ENCODE results near the gene MARS1.
"Not testable (repeated sequence)": the region's sequence is repeated elsewhere in the genome, so short reads cannot be mapped to it uniquely, and the experiment has no call there.

Gene MARS1

DNA sequence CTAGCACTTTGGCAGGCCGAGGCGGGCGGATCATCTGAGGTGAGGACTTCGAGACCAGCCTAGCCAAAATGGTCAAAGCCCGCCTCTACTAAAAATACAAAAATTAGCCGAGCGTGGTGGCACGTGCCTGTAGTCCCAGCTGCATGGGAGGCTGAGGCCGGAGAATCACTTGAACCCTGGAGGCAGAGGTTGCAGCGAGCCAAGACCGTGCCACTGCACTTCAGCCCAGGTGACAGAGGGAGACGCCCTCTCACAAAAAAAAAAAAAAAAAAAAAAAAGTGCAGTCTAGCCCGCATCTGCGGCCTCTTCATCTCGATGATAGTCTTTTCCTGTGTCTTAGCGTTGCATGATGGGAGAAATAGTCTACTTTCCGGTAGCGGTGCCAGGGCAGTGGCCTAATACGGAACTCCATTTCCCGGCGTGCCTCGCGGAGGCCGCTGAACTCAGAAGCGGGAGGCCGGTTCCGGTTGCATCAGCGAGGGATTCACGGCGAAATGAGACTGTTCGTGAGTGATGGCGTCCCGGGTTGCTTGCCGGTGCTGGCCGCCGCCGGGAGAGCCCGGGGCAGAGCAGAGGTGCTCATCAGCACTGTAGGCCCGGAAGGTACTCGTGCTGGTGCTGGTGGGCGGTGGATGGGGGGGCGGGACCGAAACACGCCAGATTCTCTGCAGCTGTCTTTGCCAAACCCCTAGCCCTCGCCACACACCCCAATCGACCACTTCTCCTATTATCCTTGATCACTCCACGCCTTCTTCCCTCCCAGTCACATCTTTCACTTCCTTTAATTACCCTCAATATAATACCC, at the start of gene MARS1:
MARS1 (plus strand) TSS at position 472 of the 805 bp plus-strand sequence; CDS start at position 495, 23 bp downstream.
- peak; percentile 95 for DNase-seq

- DNase-seq: no peak
Observed at GRCh38 chr12:57438400-57438799, 49.5 kb upstream of the MARS1 start.

DNA sequence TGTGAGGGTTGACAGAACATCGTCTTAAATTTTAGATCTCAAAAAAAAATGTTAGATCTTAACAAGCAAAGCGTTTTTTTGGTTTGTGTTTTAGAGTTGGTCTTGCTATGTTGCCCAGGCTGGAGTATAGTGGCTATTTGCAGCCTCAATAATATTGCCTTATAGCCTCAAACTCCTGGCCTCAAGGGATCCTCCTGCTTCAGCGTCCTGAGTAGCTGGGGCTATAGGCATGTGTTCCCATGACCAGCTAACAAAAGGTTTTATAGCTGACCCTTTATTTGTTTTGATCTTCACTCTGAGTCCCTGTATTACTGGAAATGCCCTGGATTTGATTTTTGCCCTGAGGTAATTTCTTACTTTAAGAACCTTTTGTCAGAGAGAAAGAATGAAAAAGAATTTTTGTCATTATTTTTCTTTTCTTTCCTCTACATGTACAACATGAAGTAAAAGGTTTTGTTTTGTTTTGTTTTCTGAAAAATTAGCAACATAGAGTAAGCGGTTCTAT, 48.1 kb upstream of the MARS1 start:
- no peak for DNase-seq

DNA sequence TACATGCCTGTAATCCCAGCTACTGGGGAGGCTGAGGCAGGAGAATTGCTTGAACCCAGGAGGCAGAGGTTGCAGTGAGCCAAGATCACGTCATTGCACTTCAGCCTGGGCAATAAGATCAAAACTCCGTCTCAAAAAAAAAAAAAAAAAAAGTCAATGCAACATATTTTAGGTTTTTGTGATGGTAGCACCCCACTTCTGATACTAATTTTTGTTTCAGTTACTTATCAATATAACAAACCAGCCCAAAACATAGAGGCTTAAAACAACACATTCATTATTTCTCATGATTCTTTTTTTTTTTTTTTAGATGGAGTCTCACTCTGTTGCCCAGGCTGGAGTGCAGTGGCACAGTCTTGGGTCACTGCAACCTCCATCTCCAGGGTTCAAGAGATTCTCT, 46.5 kb upstream of the MARS1 start:
- DNase-seq: not testable (repeated sequence)

GRCh38 chr12:57441846-57442427, 45.9 kb upstream of the MARS1 start:
- no peak for DNase-seq

DNA sequence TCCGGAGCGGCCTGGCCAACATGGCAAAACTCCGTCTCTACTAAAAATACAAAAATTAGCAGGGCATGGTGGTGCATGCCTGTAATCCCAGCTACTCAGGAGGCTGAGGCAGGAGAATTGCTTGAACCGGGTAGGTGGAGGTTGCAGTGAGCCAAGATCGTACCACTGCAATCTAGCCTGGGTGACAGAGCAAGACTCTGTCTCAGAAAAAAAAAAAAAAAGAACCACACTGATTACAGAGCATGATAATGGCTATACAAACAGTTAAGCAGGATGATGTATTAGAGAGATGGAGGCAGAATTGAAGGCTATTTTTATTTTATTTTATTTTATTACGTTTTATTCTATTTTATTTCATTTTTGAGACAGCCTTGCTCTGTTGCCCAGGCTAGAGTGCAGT, 43.5 kb upstream of the MARS1 start:
- DNase-seq: not testable (repeated sequence)

GRCh38 chr12:57444744-57445143, 43.1 kb upstream of the MARS1 start:
- DNase-seq: no peak

GRCh38 chr12:57446292-57446960, 41.4 kb upstream of the MARS1 start:
- no peak for DNase-seq

GRCh38 chr12:57448669-57449068, 39.2 kb upstream of the MARS1 start:
- no peak for DNase-seq

DNA sequence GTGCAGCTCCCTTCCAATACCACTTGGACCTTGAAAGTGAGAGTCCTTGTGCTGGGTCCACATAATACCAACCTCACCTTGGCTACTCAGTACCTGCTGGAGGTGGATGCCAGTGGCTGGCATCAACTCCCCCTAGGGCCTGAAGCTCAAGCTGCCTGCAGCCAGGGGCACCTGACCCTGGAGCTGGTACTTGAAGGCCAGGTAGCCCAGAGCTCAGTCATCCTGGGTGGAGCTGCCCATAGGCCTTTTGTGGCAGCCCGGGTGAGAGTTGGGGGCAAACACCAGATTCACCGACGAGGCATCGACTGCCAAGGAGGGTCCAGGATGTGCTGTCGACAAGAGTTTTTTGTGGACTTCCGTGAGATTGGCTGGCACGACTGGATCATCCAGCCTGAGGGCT, 38.5 kb upstream of the MARS1 start:
- DNase-seq: no peak

GRCh38 chr12:57450057-57450456, 37.8 kb upstream of the MARS1 start:
- DNase-seq: no peak

DNA sequence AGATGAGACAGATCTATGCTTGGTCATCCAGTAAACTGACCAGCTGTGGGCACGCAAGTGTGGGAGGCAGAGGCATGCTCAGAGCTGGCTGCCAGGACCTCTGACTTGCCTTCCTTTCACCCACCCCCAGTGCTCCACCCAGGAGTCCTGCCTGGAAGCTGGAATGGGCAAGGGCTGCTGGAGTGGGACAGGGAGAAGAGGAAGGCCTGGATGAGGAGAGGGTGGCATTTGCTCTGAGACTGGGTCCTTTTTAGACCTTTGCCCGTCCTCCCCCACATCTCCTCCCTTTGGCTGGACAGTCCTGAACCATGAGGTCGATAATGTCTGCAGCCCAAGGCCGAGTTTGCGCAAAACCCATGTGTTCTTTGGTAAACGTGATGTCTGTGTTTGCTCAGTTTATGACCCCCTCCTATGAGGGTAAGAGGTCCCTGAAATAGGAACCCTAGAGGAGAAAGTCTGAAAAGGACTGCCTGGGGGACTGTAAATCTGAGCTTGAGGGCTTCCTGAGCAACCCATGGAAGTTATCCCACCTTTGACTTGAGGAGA, 36.6 kb upstream of the MARS1 start:
- DNase-seq: no peak

DNA sequence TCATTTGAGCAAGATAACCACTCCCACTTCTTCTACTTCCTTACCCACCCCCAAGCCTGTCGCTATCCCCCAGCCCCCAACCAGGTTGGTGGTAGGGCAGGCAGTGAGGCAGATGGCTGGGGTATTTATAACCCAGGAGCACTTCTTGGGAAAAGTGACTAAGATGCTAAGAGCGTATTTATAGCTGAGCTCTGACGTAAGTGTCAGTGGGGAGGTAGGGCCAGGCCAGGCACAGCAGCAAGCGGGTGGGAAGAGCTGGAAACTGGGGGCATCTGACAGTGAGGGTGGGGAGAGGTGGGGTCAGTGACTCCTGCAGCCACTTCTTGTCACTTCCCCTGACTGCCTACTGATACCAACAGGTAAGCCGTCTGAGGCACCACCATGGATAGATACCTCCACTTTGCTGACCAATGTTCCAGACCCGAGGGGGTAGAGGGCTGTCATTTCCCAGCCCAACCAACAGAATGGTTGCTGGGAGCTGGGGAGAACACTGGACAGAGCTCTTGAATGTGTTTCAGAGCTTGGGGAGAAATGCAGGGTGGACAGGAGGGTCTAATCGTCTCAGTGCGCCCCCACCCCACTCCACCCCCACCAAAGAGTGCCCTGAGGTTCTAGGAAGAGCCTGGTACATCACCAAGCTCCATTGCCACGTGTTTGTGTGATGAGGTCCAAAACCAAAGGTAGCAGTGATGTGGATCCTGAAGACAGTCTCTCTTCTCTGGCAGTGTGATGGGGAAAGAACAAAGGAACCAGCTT, 35.5 kb upstream of the MARS1 start:
- no peak for DNase-seq

- DNase-seq: peak; percentile 17
Observed at GRCh38 chr12:57452937-57453509, 34.8 kb upstream of the MARS1 start.

GRCh38 chr12:57454213-57454565, 33.7 kb upstream of the MARS1 start:
- no peak for DNase-seq

GRCh38 chr12:57454566-57455373, 33.1 kb upstream of the MARS1 start, which contains the start of gene INHBE:
Gene INHBE, plus strand, starts transcription at chr12:57455307. Its CDS starts 230 bp downstream, at chr12:57455537.
- no peak for DNase-seq

DNA sequence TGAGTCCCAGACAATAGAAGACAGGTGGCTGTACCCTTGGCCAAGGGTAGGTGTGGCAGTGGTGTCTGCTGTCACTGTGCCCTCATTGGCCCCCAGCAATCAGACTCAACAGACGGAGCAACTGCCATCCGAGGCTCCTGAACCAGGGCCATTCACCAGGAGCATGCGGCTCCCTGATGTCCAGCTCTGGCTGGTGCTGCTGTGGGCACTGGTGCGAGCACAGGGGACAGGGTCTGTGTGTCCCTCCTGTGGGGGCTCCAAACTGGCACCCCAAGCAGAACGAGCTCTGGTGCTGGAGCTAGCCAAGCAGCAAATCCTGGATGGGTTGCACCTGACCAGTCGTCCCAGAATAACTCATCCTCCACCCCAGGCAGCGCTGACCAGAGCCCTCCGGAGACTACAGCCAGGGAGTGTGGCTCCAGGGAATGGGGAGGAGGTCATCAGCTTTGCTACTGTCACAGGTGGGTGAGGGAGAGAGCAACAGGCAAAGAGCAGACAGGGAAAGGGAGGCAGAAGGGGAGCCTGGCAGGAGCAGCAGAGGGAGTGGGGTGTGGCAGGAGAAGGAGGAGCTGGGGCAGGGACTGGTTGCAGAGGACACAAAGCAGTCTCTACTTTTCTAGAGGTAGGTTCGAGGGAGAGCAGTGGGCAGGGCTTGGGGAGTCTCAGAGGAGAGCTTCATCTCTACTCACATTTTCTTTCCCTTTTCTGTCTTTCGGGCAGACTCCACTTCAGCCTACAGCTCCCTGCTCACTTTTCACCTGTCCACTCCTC, 32.3 kb upstream of the MARS1 start:
- no peak for DNase-seq

DNA sequence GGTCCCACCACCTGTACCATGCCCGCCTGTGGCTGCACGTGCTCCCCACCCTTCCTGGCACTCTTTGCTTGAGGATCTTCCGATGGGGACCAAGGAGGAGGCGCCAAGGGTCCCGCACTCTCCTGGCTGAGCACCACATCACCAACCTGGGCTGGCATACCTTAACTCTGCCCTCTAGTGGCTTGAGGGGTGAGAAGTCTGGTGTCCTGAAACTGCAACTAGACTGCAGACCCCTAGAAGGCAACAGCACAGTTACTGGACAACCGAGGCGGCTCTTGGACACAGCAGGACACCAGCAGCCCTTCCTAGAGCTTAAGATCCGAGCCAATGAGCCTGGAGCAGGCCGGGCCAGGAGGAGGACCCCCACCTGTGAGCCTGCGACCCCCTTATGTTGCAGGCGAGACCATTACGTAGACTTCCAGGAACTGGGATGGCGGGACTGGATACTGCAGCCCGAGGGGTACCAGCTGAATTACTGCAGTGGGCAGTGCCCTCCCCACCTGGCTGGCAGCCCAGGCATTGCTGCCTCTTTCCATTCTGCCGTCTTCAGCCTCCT, 31.6 kb upstream of the MARS1 start:
- DNase-seq: peak; percentile 30

- DNase-seq: no peak
Observed at GRCh38 chr12:57456737-57457490, 31.0 kb upstream of the MARS1 start.

- DNase-seq: no peak
Observed at GRCh38 chr12:57458665-57459054, 29.2 kb upstream of the MARS1 start.
